HG02610 (cell line): ENCODE measurements around the gene CASK.
"Not testable (repeated sequence)": the region's sequence is repeated elsewhere in the genome, so short reads cannot be mapped to it uniquely, and the experiment has no call there.

Experiments
- ATAC-seq: cut with Tn5 transposase; IDR thresholded peaks from one replicate; pipeline ENCODE4 v1.9.1; 2021; ENCODE audit warnings: mild to moderate bottlenecking, moderate library complexity; ENCODE audit not compliant: unreplicated experiment

Gene CASK

GRCh38 chrX:41703574-41704029 is 219.8 kb downstream of the CASK start:
- ATAC-seq, result no peak

- ATAC-seq, result no peak
Measured at GRCh38 chrX:41695426-41695825, 227.9 kb downstream of the CASK start.

DNA sequence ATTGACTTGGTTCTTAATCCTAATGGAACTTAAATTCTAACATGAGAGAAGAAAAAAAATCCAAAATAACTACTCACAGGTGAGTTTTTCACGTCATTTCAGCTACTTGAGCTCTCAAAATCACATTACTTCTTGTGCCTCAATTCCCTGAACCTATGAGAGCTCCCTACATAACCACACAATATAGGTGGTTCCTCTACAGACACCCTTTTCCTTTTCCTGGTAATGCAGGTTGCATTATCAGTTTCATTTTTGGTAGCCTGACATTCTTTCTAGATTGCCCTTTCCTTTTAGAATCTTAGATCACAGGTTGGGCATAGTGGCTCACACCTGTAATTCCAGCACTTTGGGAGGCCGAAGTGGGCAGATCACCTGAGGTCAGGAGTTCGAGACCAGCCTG is 230.3 kb downstream of the CASK start:
- no peak for ATAC-seq

GRCh38 chrX:41692162-41692749 is 231.1 kb downstream of the CASK start:
- no peak for ATAC-seq

DNA sequence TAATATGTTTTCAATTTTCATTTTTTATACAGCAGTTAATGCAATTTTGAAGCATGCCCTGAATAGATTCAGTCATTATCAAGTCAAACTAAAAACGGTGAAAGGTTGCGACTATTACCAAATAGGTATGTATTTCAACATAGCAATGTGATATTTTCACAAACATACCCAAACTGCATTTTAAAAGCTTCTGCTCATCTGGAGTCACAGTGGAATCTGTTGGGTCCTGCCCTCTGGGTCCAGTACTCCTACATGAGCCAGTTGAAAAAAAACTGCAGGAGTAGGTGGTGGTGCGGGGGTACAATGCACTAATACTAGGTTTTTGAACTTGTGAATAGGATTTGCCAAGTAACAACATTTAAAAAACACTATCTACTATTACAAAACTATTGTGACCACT is 233.6 kb downstream of the CASK start:
- no peak for ATAC-seq

GRCh38 chrX:41688835-41689234 is 234.5 kb downstream of the CASK start, which contains the start of gene GPR34:
Gene GPR34 (plus strand): TSS chrX:41688973. CDS start chrX:41695634, 6,661 bp downstream.
- ATAC-seq, result no peak

DNA sequence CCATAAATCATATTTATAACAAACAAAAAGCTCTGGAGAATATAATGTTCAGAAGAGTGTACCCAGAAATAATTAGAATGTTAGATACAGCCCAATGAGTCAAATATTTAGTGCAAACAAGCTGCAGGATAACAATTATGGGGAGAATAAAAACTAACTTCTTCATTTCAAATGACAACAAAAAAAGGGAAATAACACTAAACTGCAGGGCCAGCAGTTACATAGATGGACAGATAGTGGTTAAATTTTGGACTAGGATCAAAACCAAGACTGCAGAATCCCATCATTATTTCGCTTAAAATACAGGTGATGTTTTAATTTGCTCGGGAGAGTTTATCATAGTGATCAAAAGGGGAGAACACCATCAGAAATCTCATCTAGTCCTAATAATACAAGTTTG is 235.2 kb downstream of the CASK start:
- no peak for ATAC-seq

GRCh38 chrX:41686788-41687187 is 236.6 kb downstream of the CASK start:
- no peak for ATAC-seq

DNA sequence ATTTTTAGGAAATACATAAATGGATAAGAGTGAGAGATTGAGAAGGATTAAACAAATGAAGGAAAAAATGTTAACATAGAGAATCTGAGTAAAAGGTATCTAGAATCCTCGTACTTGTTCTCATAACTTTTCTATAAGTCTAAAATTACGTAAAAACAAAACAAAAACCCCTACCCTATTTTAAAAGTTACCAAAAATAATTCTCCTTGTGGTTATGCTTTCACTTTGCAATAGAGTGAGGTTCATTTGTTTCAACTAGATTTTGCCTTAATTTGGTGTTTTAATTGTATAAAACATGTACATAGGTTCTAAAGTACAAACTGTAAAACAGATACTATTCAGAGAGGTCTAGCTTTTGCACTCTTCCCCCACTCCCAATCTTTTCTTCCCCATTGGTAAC is 238.4 kb downstream of the CASK start:
- no peak for ATAC-seq

- no peak for ATAC-seq
Measured at GRCh38 chrX:41684138-41684537, 239.2 kb downstream of the CASK start.

GRCh38 chrX:41677183-41678060 is 245.9 kb downstream of the CASK start:
- ATAC-seq, result no peak

- not testable (repeated sequence) for ATAC-seq
Measured at GRCh38 chrX:41676361-41676760, 247.0 kb downstream of the CASK start.

- no peak for ATAC-seq
Measured at GRCh38 chrX:41672643-41673042, 250.7 kb downstream of the CASK start.

DNA sequence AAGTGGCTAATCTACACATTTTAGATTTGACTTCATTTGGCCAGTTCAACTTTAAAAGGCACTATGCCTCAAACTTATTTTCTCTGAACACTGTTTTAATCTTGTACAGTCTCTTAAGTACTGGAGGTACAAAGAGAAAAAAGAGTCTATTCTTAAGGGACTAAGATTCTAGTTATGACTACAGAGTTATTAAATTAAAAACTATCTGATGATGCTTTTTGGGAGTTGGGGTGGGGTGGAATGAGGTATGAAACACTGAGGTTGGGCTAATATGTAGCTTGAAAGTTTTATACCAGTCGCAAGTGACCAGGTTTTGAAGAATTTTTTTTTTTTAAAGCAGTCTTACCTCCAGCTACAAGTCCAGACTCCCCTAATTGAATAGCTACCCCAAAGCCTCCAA is 252.3 kb downstream of the CASK start:
- no peak for ATAC-seq

DNA sequence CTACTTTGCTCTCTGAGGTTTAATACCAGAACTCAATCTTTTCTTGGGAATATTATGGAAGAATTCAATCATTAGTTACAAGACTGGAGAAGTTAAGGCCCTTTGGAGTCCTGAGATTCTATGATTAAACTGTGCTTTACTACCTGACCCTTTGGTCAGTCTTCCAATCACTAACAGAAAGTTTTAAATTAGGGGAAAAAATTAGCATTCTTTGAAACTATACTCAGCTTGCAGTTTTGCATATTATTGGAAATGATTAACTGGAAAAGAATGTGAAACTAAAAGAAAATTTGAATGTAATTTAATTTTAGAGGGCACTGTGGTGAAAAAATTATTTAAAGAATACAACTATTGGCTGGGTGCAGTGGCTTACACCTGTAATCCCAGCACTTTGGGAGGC is 253.2 kb downstream of the CASK start:
- no peak for ATAC-seq

- ATAC-seq, result no peak
Measured at GRCh38 chrX:41667631-41668030, 255.7 kb downstream of the CASK start.

- ATAC-seq, result no peak
Measured at GRCh38 chrX:41666251-41666650, 257.1 kb downstream of the CASK start.

- no peak for ATAC-seq
Measured at GRCh38 chrX:41665686-41666085, 257.7 kb downstream of the CASK start.

DNA sequence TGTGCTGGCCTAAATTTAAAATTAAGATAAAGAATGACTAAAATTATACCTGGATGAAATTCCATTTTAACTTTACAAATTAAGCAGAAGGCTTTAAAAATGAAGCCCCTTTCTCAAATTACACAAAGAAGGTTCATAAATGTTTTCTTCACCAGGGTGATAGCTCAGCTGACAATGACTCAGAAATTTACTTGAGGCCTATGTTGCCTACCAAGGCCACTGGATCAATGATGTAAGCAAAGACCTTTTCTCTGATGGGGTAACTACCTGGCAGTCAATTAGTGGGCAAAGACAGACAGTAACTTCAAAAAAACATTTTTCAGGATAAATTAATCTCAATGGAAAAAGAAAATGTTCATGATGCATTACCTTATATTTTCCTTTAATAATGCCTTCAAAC is 258.4 kb downstream of the CASK start:
- ATAC-seq, result no peak

GRCh38 chrX:41664375-41664901 is 258.9 kb downstream of the CASK start:
- ATAC-seq, result peak; percentile 89

GRCh38 chrX:41661366-41662095 is 261.8 kb downstream of the CASK start:
- no peak for ATAC-seq
